Right atrium auricular region (tissue), 2 donors: ENCODE measurements around the gene ANTXR1. TPM values are rescaled to one million over a fixed set of nuclear protein-coding genes. Genes with fewer than 3 reads are reported as not detected.
A peak's percentile ranks its signal among the peaks of the same experiment; 100 is the strongest.

Experiments
- DNase-seq: peaks from one replicate; pipeline ENCODE4 v3.0.0-alpha.2; 2019; ENCODE audit warnings: low spot score
- H3K27ac ChIP-seq, 2 donors: fragments of 200-600 bp; sonication (generic); 1 replicate in 1 of 2; 2 replicates in 1 of 2; pipeline ENCODE4 v1.5.1; 2016 to 2019
- H3K27me3 ChIP-seq, 2 donors: fragments of 200-600 bp; sonication (generic); one replicate each; pipeline versions ENCODE4 v1.5.1 to v1.6.0; 2017 to 2019
- H3K36me3 ChIP-seq: fragments of 200-600 bp; sonication (generic); one replicate; pipeline ENCODE4 v1.5.1; 2016
- H3K4me1 ChIP-seq, 2 donors: fragments of 200-600 bp; sonication (generic); one replicate each; pipeline versions ENCODE4 v1.5.1 to v1.6.0; 2017 to 2019
- H3K4me3 ChIP-seq, 2 donors: fragments of 200-600 bp; sonication (generic); 1 replicate in 1 of 2; 2 replicates in 1 of 2; pipeline ENCODE4 v1.5.1; 2017 to 2019; ENCODE audit warnings: mild to moderate bottlenecking in 1 of 2, moderate library complexity in 1 of 2
- H3K9me3 ChIP-seq, 2 donors: fragments of 200-600 bp; sonication (generic); one replicate each; pipeline ENCODE4 v1.5.1; 2019
- total RNA-seq, 2 donors: library from RNA; depleted of rRNA; stranded (reverse); fragments of >200 nt; gene quantifications; one replicate each; pipeline ENCODE4 v1.1.0, GENCODE V29; 2016
- TF ChIP-seq, protein P1 (sequence below), 2 donors: fragments of 200-600 bp; sonication (generic); IDR thresholded peaks; one replicate each; pipeline ENCODE4 v1.5.1; 2019; ENCODE audit warnings: antibody characterized with exemption in 2 of 2

ANTXR1 gene
- total RNA-seq, 2 donors from 2014 or later, result 27.3 to 52.2 TPM

GRCh38 chr2:69138247-69138772 is 125.3 kb downstream of the ANTXR1 start:
- H3K36me3 ChIP-seq, result no peaks in the 10 kb centered on the region
- no peak overlapping the region for H3K4me3 ChIP-seq
- peaks cover 0 to 4% of the 10 kb centered on the region in 2 donors for H3K4me1 ChIP-seq
- TF ChIP-seq, protein P1, sequence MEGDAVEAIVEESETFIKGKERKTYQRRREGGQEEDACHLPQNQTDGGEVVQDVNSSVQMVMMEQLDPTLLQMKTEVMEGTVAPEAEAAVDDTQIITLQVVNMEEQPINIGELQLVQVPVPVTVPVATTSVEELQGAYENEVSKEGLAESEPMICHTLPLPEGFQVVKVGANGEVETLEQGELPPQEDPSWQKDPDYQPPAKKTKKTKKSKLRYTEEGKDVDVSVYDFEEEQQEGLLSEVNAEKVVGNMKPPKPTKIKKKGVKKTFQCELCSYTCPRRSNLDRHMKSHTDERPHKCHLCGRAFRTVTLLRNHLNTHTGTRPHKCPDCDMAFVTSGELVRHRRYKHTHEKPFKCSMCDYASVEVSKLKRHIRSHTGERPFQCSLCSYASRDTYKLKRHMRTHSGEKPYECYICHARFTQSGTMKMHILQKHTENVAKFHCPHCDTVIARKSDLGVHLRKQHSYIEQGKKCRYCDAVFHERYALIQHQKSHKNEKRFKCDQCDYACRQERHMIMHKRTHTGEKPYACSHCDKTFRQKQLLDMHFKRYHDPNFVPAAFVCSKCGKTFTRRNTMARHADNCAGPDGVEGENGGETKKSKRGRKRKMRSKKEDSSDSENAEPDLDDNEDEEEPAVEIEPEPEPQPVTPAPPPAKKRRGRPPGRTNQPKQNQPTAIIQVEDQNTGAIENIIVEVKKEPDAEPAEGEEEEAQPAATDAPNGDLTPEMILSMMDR (IDR thresholded peaks at IDR 0.05), result no peak
- no peaks in the 10 kb centered on the region for H3K9me3 ChIP-seq
- no peaks in the 10 kb centered on the region for H3K27me3 ChIP-seq
- DNase-seq, result no peak
- peak overlapping the region in 1 of 2 donors; percentile 48 for H3K27ac ChIP-seq

GRCh38 chr2:69138793-69139459 is 125.9 kb downstream of the ANTXR1 start:
- TF ChIP-seq, protein P1 (IDR thresholded peaks at IDR 0.05), result no peak
- Histone ChIP-seq H3K9me3 (no peaks in the 10 kb centered on the region), H3K27ac (peak overlapping the region in 1 of 2 donors; percentile 48), H3K4me1 (peaks cover 0 to 4% of the 10 kb centered on the region in 2 donors), H3K27me3 (no peaks in the 10 kb centered on the region), H3K36me3 (no peaks in the 10 kb centered on the region), H3K4me3 (no peak overlapping the region)
- peak; percentile 71 for DNase-seq

DNA sequence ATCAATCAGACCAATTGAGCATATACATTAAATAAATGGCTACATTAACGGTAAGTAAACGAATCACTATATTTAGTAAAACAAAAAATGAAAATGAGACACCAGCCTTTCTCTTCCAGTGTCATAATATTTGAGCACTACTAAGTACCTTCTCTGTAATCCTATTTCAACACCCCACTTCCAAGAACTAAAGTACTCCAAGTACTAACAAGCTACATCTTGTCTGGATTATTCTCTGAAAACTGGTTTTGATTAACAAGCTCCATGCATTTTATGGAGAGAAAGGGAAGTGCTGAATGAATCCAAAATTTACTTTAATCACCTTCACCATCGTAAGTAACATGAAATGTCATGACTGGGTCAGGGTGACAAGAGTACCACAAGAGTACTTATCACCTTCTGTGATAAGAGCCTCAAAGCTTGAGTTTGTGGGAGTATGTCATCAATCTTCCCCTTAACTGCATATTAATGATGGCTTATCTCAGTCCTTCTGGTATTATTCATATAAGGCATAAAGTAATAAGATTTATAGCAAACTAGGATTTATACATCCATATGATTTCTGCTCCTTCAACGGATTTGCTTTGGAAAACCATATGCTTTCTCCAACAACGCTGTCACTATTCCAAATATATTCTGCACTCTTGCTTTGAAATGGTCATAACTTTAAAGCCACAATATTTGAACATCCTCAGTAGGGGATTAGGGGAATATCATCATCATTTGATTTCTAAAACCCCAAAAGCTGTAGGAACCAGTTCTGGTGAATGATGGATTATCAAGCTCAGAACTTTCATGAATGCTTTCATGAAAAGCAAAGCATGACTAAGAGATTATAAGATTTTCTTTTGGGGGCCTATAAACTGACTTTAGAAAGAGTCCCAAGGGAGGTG is 127.0 kb downstream of the ANTXR1 start:
- DNase-seq, result no peak
- Histone ChIP-seq H3K27ac (no peak overlapping the region), H3K27me3 (no peaks in the 10 kb centered on the region), H3K4me3 (no peak overlapping the region), H3K4me1 (peaks cover 0 to 4% of the 10 kb centered on the region in 2 donors), H3K36me3 (no peaks in the 10 kb centered on the region), H3K9me3 (no peaks in the 10 kb centered on the region)
- TF ChIP-seq, protein P1 (IDR thresholded peaks at IDR 0.05), result no peak

- Histone ChIP-seq H3K27me3 (no peaks in the 10 kb centered on the region), H3K9me3 (no peaks in the 10 kb centered on the region), H3K36me3 (no peaks in the 10 kb centered on the region), H3K27ac (no peak overlapping the region), H3K4me3 (no peak overlapping the region), H3K4me1 (peaks cover 0 to 4% of the 10 kb centered on the region in 2 donors)
- no peak for DNase-seq
- TF ChIP-seq, protein P1 (IDR thresholded peaks at IDR 0.05), result no peak
Measured at GRCh38 chr2:69141061-69141460, 128.1 kb downstream of the ANTXR1 start.

DNA sequence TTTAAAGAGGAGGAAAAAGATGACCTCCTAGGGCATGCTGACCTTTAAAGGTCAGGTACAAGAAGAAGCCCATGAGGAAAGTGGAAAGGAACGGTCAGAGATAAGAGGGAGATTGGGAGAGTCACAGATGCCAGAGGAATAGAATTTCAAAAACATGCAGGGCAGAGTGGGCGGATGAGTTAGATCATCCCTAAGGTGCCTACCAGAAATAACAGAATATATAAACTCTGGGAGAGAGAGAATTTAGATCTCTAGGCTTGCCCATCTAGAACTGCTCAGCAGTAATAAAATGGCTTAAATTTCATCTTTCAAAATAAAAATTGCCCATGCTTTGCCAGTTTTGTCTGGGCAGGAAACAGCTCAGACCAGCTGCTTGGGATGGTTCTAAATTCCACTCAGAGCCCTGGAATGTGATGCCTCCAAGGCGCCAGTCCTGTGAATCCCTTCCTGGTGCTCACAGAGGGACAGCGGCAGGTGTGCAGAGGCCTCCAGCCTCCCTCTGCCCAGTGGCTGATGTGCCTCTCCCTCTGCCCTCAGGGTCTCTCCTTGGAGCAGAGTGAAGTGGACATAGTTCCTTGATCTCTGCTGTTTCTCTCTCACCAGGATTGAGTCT is 130.9 kb downstream of the ANTXR1 start:
- TF ChIP-seq, protein P1 (IDR thresholded peaks at IDR 0.05), result no peak
- no peak for DNase-seq
- no peaks in the 10 kb centered on the region for H3K36me3 ChIP-seq
- H3K9me3 ChIP-seq, result no peaks in the 10 kb centered on the region
- H3K4me3 ChIP-seq, result no peak overlapping the region
- H3K27me3 ChIP-seq, result no peaks in the 10 kb centered on the region
- H3K4me1 ChIP-seq, result peaks cover 0 to 3% of the 10 kb centered on the region in 2 donors
- H3K27ac ChIP-seq, result peak overlapping the region in 1 of 2 donors; percentile 11
